GM21737 (cell line): ENCODE results near the gene KLF2.
"Not testable (repeated sequence)": the region's sequence is repeated elsewhere in the genome, so short reads cannot be mapped to it uniquely, and the experiment has no call there.

ENCODE experiments used
- ATAC-seq: cut with Tn5 transposase; IDR thresholded peaks from one replicate; pipeline ENCODE4 v1.9.1; 2021; ENCODE audit warnings: mild to moderate bottlenecking, moderate library complexity; ENCODE audit not compliant: unreplicated experiment

The KLF2 gene

DNA sequence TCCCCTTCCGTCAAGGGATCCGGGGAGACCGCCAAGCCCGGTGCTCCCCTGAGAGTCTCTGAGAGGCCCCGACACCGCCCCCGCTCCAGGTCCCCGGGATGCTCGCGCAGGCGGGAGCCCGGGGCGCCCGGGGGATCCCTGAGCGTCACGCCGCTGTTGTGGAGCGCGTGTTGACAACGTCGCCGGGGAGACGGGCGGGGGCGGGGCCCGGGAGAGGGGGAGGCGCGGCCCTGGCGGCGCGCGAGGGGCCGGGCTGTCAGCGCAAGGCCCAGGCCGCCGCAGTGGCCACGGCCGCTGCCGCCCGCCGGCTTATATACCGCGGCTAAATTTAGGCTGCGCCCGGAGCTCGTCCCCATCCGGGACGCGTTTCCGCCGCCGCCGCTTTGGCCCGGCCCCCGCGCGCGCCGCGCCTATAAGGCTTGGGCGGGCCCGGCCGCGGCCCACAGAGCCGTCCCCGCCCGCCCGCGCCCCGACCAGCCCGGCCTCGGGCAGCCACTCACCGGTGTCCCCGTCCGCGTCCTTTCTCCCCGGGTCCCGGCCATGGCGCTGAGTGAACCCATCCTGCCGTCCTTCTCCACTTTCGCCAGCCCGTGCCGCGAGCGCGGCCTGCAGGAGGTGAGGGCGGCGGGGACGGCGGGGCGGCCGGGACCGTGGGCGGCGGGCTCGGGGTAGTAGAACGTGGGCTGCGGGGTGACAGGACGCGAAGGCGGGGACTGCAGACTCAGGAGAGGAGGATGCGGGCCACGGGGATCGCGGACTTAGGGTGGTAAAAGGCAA is at the start of gene KLF2:
Gene KLF2, plus strand, starts transcription at position 443 of the 777 bp plus-strand sequence. Its CDS starts 98 bp downstream, at position 541.
- peak; percentile 49 for ATAC-seq

- no peak for ATAC-seq
Measured at GRCh38 chr19:16280306-16280705, 44.3 kb upstream of the KLF2 start.

- no peak for ATAC-seq
Measured at GRCh38 chr19:16281743-16282142, 42.9 kb upstream of the KLF2 start.

- no peak for ATAC-seq
Measured at GRCh38 chr19:16283210-16284061, 41.2 kb upstream of the KLF2 start.

- ATAC-seq, result no peak
Measured at GRCh38 chr19:16284505-16284904, 40.1 kb upstream of the KLF2 start.

DNA sequence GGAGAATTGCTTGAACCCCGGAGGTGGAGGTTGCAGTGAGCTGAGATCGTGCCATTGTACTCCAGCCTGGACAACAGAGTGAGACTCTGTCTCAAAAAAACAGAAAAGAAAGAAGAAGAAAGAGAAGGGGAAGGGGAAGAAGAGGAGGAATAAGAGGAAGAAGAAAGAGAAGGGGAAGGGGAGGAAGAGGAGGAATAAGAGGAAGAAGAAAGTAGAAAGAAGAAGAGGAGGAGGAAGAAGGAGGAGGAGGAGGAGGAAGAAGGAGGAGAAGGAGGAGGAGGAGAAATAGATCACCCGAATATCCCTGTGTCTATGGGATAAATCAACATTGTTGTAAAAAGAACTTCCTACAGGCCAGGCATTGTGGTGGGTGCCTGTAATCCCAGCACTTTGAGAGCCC is 39.5 kb upstream of the KLF2 start:
- not testable (repeated sequence) for ATAC-seq

DNA sequence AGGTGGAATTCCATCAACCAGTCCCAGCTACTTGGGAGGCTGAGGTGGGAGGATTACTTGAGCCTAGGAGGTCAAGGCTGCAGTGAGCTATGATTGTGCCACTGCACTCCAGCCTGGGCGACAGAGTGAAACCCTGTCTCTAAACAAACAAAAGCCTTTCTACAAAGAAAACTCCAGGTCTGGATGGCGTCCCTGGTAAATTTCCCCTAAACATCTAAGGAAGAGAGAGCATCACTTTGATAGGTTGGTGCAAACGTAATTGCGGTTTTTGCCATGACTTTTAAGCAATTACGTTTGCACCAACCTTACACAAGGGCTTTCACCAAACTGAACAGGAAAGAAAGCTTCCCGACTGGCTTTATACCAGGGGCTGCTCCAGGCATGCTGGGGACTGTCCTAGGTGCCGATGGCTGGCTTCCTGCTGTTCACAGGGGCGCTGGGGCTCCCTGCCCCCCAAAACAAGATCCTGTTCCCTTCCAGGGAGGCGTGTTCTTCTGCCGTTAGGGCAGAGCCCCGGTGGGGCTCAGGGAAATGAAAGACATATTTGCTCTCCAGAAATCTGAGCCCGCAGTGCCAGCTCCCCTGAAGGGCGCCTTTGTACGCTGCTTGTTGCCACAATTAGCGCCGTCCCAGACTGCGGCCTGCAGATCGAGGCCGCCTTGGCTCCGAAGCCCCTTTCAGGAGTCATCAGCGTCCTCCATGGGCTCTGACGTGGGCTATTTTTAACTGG is 38.7 kb upstream of the KLF2 start:
- no peak for ATAC-seq

GRCh38 chr19:16288544-16288943 is 36.1 kb upstream of the KLF2 start:
- no peak for ATAC-seq

GRCh38 chr19:16289594-16289993 is 35.0 kb upstream of the KLF2 start:
- no peak for ATAC-seq

DNA sequence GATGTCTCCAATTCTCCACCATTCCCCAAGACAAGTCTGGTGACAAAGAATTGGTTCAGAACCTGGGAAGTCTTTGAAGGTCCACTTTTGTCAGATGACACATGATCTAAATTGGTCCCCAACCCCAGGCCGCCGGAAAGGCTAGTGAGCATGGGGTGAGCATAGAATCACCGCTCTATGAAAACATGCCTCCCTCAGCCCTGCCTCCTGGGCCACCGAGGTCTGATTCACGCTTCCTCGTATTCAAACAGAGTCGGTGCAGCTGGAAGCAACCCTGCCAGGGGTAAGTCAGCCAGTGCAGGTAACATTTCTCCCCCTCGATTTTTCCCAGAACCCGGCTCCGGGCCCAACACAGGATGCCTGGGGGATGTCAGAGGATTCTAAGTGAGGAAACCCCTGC is 33.9 kb upstream of the KLF2 start:
- no peak for ATAC-seq

DNA sequence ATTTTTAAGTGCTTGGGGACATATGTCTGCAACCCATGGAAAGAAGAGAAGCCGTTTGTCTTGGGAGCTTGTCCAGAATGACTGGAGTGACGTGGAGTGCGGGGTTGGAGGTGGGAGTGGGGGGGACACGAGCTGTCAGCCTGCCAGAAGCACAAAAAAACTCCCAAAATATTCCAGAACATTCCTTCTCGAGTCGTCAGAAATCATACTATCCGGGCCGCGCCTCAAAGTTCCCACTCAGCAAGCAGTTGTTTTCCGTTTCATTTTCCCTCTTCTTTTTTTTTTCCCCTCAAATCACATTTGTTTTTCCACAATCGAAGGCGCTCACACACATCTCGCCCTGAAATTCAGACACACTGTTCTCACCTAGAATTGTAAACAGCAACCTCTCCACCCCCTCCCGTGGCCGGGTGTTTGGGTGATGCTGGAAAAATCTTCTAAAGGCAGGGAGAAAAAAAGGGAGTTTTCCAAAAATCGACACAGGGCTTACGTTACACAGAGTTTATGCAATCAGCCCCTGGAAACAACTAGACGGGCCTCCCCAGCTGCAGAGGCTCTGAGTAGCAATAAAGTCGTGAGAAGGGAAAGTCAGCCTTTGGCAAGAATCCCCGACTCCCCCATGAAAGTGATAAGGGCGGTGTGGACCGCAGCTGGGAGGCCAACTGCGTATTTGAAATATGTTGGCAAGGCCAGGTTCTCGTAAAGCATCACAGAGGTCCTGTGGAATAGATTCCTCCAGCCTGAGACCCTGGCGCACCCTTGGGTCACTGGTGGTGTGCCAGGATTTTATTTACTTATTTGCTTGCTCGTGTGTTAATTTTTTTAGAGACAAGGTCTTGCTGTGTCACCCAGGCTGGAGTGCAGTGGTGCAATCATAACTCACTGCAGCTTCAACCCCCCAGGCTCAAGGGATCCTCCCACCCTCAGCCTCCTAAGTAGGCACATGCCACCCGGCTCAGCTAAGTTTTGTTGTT is 31.2 kb upstream of the KLF2 start:
- ATAC-seq, result no peak

DNA sequence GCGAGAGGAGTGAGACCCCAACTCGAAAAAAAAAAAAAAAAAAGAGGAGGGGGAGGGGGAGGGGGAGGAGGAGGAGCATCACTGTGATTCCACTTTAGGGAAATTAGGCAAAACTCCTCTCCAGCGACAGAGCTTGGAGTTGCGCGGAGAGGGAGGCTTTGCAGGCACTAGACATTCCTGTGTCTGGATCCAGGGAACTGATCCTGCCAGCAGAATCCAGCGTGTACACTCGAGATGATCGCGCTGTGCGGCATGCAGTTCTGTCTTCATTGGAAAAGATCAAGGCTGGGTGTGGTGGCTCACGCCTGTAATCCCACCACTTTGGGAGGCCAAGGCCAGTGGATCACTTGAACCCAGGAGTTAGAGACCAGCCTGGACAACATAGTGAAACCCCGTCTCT is 29.6 kb upstream of the KLF2 start:
- no peak for ATAC-seq

DNA sequence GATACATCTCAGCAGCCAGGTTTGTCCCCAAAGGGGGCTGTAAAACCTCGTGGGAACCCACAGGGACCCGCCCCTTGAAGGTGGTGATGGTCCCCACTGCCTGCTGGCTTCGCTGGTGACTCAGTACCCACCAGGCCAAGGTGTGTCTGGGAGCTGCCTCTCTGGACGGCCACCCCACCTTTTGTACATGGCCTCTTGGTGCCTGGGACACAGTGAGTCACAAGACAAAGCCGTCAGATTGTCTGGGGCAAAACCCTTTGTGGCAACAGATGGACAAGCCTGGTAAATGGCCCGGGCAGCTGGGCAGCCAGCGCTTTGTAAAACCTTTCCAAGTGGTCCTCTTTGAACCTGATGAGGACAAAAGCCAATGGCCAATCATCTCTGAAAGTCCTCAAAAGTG is 27.9 kb upstream of the KLF2 start:
- no peak for ATAC-seq

GRCh38 chr19:16297575-16298178 is 26.9 kb upstream of the KLF2 start:
- no peak for ATAC-seq

DNA sequence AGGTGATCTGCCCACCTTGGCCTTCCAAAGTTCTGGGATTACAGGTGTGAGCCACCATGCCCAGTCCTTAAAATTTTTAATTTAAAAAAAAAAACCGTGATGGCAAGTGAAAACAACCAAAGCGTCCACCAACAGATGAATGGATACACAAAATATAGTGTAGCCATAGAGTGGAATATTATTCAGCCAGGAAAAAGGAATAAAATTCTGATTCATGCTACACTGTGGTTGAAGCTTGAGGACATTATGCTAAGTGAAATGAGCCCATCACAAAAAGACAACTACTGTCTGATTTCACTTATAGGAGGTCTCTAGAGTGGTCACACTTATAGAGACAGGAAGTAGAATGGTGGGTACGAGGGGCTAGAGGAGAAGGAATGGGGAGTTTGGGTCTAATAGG is 26.3 kb upstream of the KLF2 start:
- ATAC-seq, result no peak

DNA sequence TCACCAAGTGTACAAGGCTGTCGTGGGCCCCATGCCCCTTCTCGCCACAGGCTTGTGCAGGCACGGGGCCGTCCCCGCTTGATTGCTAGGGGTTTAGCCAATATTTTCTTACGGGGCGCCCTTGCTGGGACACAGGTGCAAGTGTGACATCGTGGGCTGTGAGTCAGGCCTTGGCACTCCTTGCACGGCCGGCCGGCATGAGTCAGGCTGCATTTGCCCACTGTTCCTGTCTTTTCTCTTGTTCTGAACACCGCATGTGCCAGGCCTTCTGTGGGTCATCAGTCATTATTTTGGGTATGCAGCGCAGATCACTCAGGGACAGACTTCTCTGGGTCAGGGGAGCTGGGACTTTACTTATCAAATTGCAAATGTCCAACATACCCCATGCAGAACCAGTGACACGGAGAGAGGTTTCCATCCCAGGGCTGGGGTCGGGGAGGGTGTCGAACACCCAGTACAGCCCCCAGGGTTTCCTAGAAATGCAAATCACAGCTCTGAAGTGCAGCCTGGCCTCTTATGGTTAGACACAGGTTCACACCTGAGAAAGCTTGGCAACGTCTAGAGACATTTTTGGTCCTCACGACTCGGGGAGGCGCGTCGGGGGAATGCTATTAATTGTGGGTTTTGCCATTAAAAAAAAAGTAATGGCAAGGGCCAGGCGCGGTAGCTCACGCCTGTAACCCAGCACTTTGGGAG is 22.5 kb upstream of the KLF2 start:
- no peak for ATAC-seq

DNA sequence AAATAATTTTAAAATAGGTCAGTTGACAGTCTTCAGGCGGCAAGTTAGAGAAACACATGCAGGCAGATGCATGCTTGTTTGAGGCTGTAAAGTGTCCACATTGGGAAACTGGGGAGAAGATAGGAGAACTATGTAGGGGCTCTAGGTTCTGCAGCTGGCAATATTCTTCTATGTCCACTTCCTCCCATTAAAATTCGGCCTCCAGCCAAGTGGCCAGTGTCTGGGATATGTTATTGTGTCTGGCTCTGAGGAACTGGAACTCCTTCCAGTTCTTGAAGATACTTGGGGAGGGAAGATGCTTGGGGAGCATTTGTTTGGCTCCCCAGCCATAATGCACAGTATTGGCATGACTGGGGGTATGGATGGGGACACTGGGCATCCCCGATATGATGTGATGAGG is 20.9 kb upstream of the KLF2 start:
- no peak for ATAC-seq

DNA sequence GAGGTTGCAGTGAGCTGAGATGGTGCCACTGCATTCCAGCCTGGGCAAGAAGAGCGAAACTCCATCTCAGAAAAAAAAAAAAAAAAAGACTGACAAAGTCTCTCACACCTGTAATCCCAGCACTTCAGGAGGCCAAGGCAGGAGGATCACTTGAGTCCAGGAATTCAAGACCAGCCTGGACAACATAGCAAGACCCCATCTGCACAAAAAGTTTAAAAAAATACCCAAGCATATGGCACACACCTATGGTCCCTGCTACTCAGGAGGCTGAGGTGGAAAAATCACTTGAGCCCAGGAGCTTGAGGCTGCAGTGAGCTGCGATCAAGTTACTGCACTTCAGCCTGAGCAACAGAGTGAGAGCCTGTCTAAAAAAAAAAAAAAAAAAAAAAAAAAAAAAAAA is 20.1 kb upstream of the KLF2 start:
- not testable (repeated sequence) for ATAC-seq

- ATAC-seq, result not testable (repeated sequence)
Measured at GRCh38 chr19:16305060-16305459, 19.6 kb upstream of the KLF2 start.
